A549 (cell line): ENCODE data around the gene DDR1.

Source experiments
- CTCF ChIP-seq: fragments of >200 bp; sonication (Bioruptor Twin); formaldehyde crosslinking; IDR thresholded peaks from 3 replicates; pipeline ENCODE4 v1.5.1; 2016
- HDAC2 ChIP-seq: fragments of 200-600 bp; sonication (generic); IDR thresholded peaks from 2 replicates; pipeline ENCODE4 v1.6.1; 2016
- KDM5A ChIP-seq: fragments of 200-600 bp; sonication (generic); IDR thresholded peaks from 2 replicates; pipeline ENCODE4 v1.6.1; 2016; ENCODE audit warnings: antibody characterized with exemption, mild to moderate bottlenecking
- POLR2A ChIP-seq: IDR thresholded peaks from 2 replicates; pipeline ENCODE4 v1.6.1; 2012; ENCODE audit warnings: mild to moderate bottlenecking, low read length
- RAD21 ChIP-seq, 2 experiments: fragments of >200 bp in 1 of 2; sonication (Bioruptor Twin) in 1 of 2; formaldehyde crosslinking in 1 of 2; IDR thresholded peaks in 1 of 2; conservative IDR thresholded peaks in 1 of 2; 2 replicates in 1 of 2; 3 replicates in 1 of 2; pipeline ENCODE4 v1.6.1; 2012 to 2018; ENCODE audit warnings: inconsistent platforms in 1 of 2
- SMC3 ChIP-seq: fragments of >200 bp; sonication (Bioruptor Twin); formaldehyde crosslinking; IDR thresholded peaks from 3 replicates; pipeline ENCODE4 v1.6.1; 2018; ENCODE audit warnings: inconsistent platforms
- ZC3H11A ChIP-seq: fragments of 450-650 bp; IDR thresholded peaks from 2 replicates; pipeline ENCODE4 v1.6.1; 2014; ENCODE audit warnings: antibody characterized with exemption, mild to moderate bottlenecking

- TF ChIP-seq HDAC2 (no peak), POLR2A (no peak), SMC3 (no peak), CTCF (no peak), RAD21 (conservative IDR thresholded peaks at IDR 0.05 in 1 of 2, IDR thresholded peaks at IDR 0.05 in 1 of 2) (no peak), ZC3H11A (no peak), KDM5A (no peak)
Measured at GRCh38 chr6:30849903-30850651, 34.2 kb upstream of the DDR1 start.
